HG02885 (cell line): ENCODE measurements around the gene MIER1.
A peak's percentile ranks its signal among the peaks of the same experiment; 100 is the strongest.
"Not testable (repeated sequence)": the region's sequence is repeated elsewhere in the genome, so short reads cannot be mapped to it uniquely, and the experiment has no call there.

Experiments used
- ATAC-seq: cut with Tn5 transposase; IDR thresholded peaks from one replicate; pipeline ENCODE4 v1.9.1; 2021; ENCODE audit warnings: mild to moderate bottlenecking; ENCODE audit not compliant: unreplicated experiment, poor library complexity

The MIER1 gene

DNA sequence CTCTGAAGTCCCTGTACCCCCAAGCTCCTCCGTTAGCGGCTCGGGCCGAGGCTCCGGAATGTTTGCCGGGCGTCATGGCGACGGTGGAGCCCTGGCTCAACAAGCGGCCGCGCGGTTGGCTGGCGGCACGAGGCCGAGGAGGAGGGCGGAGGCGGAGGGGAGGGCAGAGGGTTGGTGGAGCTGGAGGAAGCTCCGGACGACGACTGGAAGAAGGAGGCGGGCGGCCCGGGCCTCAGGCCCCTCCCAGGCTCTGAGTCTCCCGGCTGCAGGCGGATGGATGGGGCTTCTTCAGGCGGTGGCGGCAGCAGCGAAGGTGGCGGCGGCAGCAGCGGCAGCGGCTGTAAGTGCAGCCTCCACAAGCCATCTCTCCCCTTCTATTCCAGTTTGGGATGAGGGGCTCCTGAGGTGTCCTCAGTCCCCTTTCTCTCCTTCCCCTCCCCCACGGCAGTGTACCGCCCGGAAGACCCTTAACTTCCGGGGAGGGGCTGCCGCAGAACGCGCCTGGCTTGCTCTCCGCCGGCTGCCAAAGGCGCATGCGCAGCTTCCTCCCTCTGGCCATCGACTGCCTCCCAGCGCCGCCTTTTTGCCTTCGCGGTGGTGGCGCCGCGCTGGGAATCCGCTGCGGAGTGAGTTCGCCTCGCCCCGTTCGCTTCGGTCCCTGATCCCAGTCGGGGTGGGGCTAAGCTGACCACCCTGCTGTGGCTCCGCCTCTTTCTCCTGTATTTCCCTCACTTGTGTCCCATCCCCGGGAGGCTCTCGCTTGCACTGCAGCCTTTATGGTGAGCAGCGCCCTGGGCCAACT lies at the start of gene MIER1, which contains the start of gene DNAI4:
TSS of gene MIER1 (plus strand) at position 235 of the 802 bp plus-strand sequence. CDS start at position 274, 39 bp downstream.
TSS of gene DNAI4 (minus strand) at position 101 of the 802 bp plus-strand sequence. CDS start at position 76, 25 bp downstream.
- ATAC-seq: peak; percentile 94

DNA sequence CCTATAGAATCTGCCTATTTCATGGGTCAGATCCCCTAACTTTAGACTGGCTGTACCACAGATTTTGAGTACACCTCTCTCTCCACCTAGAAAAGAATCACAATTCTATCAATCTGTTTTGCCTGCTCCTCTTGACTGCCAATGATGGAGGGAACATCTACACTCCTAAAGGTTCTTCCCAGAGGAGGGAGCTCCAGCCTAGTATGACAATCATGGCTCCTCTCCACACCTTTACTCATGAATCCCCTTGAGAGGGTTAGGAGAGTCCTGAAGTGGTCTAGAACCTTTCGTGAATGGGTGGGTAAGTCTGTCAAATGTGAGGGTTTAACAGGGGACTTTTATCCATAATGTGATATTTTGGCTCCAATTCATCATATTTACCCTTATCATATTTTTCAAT lies 48.1 kb upstream of the MIER1 start:
- no peak for ATAC-seq

DNA sequence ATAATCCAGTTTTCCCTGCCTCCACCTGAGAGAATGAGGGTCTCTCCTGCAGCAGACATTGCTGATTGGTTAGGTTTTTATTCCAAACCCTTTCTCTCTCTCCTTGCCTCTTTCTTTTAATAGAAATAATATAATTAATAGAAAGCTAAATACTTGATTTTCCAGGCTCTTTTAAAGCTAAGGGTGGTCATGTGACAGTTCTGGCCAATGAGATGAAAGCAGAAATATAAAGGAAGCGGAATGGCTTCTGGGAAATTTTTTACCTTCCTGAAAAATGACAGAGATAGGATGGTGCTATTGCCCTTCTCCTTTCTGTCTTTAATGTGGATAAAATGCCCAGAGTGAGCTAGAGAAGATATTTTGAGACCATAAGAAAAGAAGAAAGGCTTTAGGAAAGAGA lies 35.8 kb upstream of the MIER1 start:
- no peak for ATAC-seq

- no peak for ATAC-seq
Measured at GRCh38 chr1:66890621-66891020, 34.2 kb upstream of the MIER1 start.

GRCh38 chr1:66893712-66894111 lies 31.1 kb upstream of the MIER1 start:
- ATAC-seq: no peak

GRCh38 chr1:66915203-66915602 lies 9.6 kb upstream of the MIER1 start:
- not testable (repeated sequence) for ATAC-seq

- ATAC-seq: no peak
Measured at GRCh38 chr1:66916320-66916719, 8.5 kb upstream of the MIER1 start.

- no peak for ATAC-seq
Measured at GRCh38 chr1:66917476-66917875, 7.3 kb upstream of the MIER1 start.

DNA sequence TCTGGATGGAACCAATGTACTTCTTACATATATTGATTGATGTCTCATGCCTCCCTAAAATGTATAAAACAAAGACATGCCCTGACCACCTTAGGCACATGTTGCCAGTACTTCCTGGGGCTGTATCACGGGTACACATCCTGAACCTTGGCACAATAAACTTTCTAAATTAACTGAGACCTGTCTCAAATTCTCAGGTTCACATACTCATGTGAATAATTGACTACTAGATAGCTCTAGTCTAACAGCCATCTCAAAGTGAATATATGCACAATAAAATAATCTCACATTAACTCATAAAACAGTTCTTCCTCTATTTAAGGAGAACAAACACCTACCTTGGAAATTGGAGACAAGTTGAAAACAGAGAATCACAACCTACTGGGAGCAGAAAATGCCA lies 5.7 kb upstream of the MIER1 start:
- ATAC-seq: no peak

DNA sequence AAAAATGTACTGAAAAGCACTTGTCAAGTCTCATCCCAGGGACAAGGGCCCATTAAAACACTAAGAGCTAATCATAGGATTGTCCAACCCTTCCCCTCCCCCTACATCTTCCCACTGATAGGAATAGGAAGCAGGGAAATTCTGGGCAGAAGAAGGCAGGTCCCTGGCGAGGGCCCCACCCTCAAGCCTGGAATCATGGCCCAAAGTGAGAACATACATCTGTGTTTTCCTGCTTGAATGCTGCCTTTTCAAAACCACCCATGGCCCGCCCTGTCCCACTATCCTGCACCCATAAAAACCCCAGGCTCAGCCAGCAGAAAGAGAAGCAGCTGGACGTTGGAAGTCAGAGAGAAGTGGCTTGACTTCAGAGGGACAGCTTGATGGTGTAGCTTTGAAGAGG lies 5.0 kb upstream of the MIER1 start:
- ATAC-seq: no peak

GRCh38 chr1:66920543-66920942 lies 4.2 kb upstream of the MIER1 start:
- ATAC-seq: no peak

- peak; percentile 2 for ATAC-seq
Measured at GRCh38 chr1:66925558-66925910, 744 bp downstream of the MIER1 start.

- no peak for ATAC-seq
Measured at GRCh38 chr1:66925944-66926343, 1.2 kb downstream of the MIER1 start.

DNA sequence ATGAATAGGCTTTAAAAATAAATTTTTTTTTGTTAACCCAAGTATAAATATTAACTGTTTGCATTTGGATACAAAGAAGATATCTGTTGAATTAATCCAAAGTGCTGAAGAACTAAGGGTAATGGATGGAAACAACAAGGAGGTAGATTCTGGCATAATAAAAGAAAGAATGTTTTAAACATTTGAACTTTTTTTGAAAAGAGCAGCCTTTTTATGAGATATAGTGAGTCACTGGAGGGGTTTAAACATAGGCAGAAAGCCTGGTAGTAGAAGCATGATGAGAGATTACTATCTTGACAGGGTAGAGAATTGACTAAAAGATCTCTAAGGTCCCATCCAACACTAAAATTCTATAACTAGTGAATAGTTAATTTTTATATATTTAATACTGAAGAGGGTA lies 2.7 kb downstream of the MIER1 start:
- ATAC-seq: no peak

DNA sequence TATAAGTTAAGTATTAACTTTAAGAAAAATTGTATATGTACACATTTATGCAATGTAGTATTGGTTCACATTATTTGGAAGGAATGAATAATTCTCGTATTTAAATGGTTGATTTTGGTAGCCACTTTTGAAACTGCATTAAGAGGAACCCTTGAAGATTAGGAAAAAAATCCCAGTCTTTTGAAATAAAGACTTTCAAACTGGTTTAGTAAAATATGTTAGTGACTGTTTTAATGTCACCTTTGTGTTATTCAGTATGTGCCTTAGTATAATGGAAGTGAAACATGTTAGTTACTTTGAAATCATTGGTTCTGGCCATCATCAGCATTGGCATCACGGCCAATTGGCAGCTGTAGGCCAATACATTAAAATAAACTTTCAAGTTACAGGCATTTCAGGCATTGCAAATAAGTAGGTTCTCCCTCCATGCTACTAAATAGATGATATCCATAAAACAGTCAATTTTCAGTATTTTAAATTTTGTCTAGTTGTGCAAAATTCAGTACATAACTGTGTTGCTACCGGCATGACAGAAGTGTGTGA lies 4.4 kb downstream of the MIER1 start:
- ATAC-seq: no peak

- no peak for ATAC-seq
Measured at GRCh38 chr1:66929691-66929998, 4.9 kb downstream of the MIER1 start.

- ATAC-seq: peak; percentile 78
Measured at GRCh38 chr1:66929999-66930822, 5.4 kb downstream of the MIER1 start.

DNA sequence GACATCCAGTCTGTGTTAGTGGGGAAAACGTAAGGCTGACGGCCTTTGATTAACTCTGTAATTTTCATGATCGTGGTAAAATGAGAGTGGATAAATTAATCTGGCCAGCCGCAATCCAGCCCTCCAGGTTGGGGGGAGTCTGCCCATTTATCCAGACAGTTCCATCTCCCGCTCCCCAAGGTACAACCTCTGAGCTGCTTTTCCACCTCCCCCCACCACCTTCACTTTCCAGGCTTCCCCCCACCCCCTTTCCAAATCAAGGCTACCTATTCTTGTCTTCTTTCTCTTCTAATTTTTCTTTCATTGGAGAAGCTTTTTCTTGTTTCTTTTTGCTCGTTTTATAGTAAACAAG lies 6.0 kb downstream of the MIER1 start:
- ATAC-seq: no peak

GRCh38 chr1:66931590-66931989 lies 6.8 kb downstream of the MIER1 start:
- ATAC-seq: no peak

- no peak for ATAC-seq
Measured at GRCh38 chr1:66932291-66932690, 7.5 kb downstream of the MIER1 start.

- no peak for ATAC-seq
Measured at GRCh38 chr1:66933887-66934700, 9.3 kb downstream of the MIER1 start.
